NCI-H2107 (cell line): ENCODE data around the gene FBXO15.
A peak's percentile ranks its signal among the peaks of the same experiment; 100 is the strongest.

ENCODE experiments used
- DNase-seq: peaks from one replicate; lab custom pipeline; 2025; lab: John Stamatoyannopoulos, UW

FBXO15 gene

DNA sequence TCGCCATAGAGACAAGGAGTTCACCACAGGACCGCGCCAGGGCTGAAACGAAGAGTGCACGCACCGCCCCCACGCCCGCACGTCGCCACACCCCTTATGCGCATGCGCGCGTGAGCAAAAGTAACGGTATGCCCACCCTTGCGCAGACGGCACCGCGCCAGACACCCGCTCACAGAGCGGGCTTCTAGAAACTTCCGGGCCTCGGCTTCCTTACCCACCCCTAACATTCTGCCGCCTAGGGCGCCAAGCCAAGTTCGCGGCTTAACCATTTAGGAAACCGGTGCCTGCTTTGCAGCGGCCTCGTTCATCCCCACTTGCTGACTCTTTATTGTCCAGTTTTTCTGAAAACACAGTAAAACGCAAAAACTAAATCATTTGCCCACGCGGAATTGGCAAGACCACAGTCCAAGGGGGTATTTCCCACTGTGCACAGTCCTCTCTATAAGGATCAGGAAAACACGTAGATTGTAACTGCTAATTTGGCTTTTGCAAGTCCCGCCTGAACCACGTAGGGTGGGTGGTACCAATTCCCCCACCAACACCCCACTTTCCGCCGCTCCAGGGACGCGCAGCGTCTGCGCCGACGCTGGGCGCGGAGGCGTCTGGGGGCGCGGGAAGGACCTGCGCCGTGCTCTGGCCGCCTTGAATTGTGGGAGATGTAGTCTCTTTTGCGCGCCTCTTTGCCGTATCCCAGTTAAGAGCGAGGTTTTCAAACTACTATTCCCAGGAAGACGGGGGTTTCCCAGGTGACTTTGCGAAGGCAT, at the start of gene FBXO15, which contains the start of gene TIMM21:
FBXO15 (minus strand) TSS at position 56 of the 764 bp plus-strand sequence; CDS start at position 7, 49 bp downstream.
TIMM21 (plus strand) TSS at position 745 of the 764 bp plus-strand sequence. CDS start 286 bp downstream, outside the sequence.
- peak; percentile 96 for DNase-seq

- peak; percentile 52 for DNase-seq
These were observed 48.8 kb upstream of the FBXO15 start for GRCh38 chr18:74196220-74197119.

DNA sequence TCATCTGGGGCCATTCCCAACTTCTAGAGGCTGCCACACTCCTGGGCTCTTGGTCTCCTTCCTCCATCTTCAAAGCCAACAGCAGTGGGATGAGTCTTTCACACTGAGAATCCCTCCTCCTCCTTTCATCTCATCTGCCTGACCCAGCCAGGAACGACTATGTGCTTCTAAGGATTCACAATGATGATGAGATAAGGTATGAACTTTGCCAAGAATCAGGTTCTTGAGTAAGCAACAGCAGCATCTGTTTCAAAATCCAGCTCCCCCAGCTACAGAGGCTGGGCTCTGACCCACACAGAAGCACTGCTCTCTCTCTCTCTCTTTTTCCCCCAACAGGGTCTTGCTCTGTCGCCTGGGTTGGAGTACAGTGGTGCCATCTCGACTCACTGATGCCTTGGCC, 47.1 kb upstream of the FBXO15 start:
- DNase-seq: no peak

- DNase-seq: no peak
These were observed 43.9 kb upstream of the FBXO15 start for GRCh38 chr18:74191577-74191976.

GRCh38 chr18:74190086-74190485, 42.5 kb upstream of the FBXO15 start:
- DNase-seq: no peak

DNA sequence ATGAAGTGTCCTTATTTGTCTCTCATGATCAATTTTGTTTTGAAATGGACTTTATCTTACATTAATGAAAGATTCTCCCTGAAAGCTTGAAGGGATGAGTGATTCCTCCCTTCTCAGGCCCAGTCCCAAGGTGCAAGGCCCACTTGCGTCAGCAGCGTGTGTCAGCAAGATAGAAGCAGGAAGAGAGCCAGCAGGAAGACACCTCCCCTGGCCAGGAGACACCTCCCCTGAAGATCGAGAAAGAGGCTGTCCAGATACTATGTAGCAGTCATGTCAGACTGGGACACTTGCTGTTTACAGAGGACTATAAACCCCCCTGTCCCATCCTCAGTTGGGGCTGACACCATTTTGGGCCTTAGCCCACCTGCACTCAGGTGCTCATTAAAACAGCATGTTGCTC, 39.0 kb upstream of the FBXO15 start:
- DNase-seq: no peak

GRCh38 chr18:74185860-74186259, 38.2 kb upstream of the FBXO15 start:
- no peak for DNase-seq

- no peak for DNase-seq
These were observed 37.2 kb upstream of the FBXO15 start for GRCh38 chr18:74184875-74185274.

DNA sequence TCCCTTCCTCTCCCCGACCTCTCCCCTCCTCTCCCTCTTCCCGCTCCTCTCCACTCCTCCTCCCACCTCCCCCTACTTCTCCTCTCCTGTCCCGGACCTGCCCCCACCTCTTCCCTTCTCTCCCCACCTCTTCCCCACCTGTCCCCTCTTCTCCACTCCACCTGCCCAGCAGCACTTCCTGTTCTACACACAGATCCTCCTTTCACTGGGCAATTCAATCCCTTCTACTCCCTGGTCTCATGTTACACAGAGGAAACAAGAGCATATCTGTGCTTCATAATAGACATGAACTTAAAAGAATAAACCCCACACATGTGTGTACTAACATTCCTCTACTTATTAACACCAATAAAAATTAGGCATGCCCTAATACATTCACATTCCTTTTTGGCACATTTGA, 35.5 kb upstream of the FBXO15 start:
- peak; percentile 61 for DNase-seq

- no peak for DNase-seq
These were observed 34.7 kb upstream of the FBXO15 start for GRCh38 chr18:74182335-74182734.

GRCh38 chr18:74179623-74180199, 32.1 kb upstream of the FBXO15 start:
- DNase-seq: no peak

DNA sequence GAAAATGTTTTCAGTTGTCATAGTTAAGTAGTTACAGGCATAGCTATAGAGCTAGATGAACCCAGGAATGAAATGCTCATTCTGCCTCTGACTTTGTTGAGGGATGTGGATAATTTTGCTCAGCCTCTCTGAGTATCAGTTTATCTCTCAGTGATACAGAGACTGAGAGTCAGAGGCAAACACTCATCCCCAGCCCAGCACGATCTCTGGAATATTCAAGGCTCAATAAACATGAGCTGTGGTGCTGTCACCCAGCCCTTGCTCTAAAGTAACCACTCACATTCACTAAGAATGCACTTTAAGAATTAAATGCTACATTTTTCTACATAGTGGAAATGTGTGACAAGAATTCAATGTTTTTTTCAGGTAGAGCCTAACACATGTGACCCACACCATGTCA, 31.2 kb upstream of the FBXO15 start:
- no peak for DNase-seq

DNA sequence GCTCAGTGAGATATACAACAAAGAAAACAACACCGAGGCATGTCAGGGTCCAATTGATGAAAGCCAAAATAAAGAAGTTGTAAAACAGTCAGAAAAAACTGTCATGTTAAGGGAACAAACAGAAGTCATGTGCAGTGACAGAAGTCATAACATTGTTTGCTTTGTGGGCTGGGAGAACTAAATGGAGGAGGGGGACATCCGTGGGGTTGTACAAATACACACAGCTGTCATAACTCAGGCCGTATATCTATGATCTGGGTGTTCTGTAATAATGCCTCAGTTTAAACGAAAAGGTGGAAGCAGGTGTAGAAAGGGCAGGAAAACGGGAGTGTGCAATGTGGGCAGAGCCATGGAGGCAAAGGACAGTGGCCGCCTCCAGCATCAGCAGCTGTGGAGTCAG, 28.0 kb upstream of the FBXO15 start:
- DNase-seq: no peak

DNA sequence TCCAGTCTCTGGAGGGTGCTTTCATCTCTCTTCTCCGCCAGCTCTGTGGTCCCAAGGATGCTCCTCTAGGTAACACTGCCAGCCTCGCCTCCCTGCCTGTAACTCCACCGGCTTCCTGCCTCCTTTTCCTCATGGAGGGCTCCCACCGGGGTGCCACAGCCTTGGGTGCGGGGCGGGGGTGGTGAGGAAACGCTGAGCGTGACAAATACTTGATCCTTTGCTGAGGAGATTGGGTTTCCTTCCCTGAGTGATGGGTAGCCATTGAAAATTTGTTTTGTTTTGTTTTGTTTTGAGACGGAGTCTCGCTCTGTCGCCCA, 25.8 kb upstream of the FBXO15 start:
- no peak for DNase-seq

- DNase-seq: no peak
These were observed 25.2 kb upstream of the FBXO15 start for GRCh38 chr18:74172697-74173433.

GRCh38 chr18:74171910-74172606, 24.4 kb upstream of the FBXO15 start:
- no peak for DNase-seq

DNA sequence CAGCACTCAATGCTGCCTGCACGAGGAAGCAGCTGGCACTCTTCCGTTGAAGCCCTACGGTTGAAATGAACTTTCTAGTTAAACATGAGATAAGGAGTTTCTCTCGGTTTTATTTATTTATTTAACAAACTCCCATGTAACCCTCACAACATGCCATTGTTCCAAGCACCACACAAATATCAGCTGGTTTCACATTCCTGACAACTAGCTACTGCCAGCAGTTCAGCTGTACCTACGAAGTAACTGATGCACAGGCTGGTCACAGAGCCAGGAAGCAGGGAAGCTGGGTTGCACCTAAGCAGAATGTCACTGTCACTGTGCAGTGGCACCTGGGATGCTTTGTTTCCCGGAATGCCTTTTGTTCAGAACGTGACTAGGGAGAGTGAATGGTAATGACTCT, 18.8 kb upstream of the FBXO15 start:
- DNase-seq: no peak

DNA sequence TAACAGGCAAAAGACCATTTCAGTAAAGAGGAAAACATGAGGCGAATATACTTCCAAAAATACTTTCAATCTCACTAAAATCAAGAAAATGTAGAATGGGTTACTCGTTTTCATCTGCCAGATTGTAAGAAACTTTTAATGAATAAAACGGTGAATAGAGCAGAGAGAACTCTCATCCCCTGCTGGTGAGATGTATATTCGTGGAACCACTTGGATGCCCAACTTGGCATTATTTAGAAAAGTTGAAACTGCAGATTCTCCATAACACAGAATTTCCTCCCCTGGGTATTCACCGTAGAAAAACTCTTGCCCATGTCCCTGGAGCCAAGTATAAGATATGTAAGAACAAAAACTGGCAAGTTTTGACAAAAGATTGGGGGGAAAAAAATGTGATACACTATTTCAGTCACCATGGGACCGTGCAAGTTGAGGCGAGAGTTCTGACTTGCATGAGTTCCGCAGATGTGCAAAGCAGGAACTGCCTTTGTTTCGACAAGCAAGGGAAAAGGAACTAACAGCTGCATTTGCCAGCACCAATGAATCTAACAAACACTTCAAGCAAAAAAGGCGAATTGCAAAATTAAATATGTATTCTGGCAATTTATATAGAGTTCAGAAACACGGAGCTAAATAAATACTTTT, 15.5 kb upstream of the FBXO15 start:
- no peak for DNase-seq

GRCh38 chr18:74155276-74155675, 7.6 kb upstream of the FBXO15 start:
- no peak for DNase-seq

DNA sequence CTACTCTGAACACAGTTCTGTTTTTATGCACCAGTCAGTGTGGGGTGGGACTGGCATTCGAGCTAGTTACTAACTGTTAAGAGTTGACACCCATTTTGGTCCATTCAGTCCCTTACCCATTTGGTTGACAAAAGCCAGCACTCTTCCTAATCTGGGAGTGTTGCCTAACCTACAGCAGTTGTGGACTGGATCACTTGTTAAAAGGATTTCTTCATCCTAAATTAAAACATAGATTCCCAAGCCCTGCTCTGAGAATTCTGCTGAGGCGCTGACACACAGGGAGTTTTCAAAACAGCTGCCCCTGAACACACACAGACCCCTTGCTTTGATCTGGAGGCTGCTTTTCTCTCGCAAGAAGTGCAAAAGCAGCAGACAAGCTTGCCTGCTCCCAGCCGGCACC, 7.1 kb upstream of the FBXO15 start:
- no peak for DNase-seq

GRCh38 chr18:74153793-74154192, 6.2 kb upstream of the FBXO15 start:
- DNase-seq: no peak
